ENCODE results near the gene SWSAP1.

DNA sequence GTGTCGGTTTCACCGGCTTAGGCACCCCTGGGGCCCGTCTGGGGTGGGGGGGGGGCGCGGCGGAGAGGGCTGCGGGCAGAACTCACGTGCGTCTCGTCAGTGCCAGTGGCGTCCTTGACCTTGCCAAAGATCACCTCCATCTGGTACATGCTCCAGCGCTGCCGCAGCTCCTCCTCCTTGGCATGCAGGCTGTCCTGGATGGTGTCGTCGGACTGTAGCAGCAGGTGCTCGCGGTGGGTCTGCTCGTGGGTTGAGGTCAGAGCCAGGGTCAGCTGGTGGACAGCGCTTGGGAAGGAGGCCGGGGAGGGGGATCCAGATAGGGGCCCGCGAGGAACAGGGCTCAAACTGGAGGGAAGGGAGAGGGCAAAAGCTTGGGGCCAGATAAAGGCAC is 49.3 kb downstream of the SWSAP1 start:
- TF ChIP-seq CTCF (IDR thresholded peaks at IDR 0.05; ENCODE audit: low read length) = no peak
- no peak for TF ChIP-seq EZH2 (IDR thresholded peaks at IDR 0.05; ENCODE audit: borderline replicate concordance, low read length)
